HCT116 (cell line): ENCODE data around the gene AAR2. TPM values are rescaled to one million over a fixed set of nuclear protein-coding genes. Genes with fewer than 3 reads are reported as not detected.

Experiments used
- ATAC-seq: fragments of 200-7000 bp; cut with Tn5 transposase; 2 replicates; pipeline ENCODE4 v1.9.1; 2020; ENCODE audit warnings: mild to moderate bottlenecking, moderate library complexity
- BruUV-seq: library from RNA; stranded (reverse); fragments of 400-500 nt; replicated peaks from 2 replicates; lab custom pipeline; 2021; lab: Mats Ljungman, UMichigan
- CTCF ChIA-PET: fragments of 300-600 bp; sonication (Branson Sonifier 250); formaldehyde crosslinking; loops from one replicate; lab custom pipeline; 2021; ENCODE audit warnings: antibody characterized with exemption; lab: Charles Lee
- POLR2A ChIA-PET: fragments of 300-600, 350-600 bp; sonication (Branson Sonifier 250); formaldehyde crosslinking; loops from one replicate; lab custom pipeline; 2021; ENCODE audit warnings: antibody characterized with exemption; lab: Charles Lee
- RAD21 ChIA-PET, 2 experiments: fragments of 300-600 bp; sonication (Branson Sonifier 250); formaldehyde crosslinking; loops; one replicate each; lab custom pipeline; 2023; ENCODE audit warnings: low total read pairs in 2 of 2; ENCODE audit not compliant: uncharacterized antibody in 2 of 2, unreplicated experiment in 2 of 2, low non-redundant PET in 1 of 2; lab: Charles Lee
- DNase-seq: peaks from one replicate; pipeline ENCODE4 v3.0.0-alpha.2; 2010; ENCODE audit warnings: low read depth, low spot score
- H2AFZ ChIP-seq: fragments of 200-600 bp; shearing (Covaris generic), sonication (generic); 2 replicates; pipeline ENCODE4 v1.6.1; 2017; ENCODE audit warnings: low read depth, mixed run types, mixed read lengths, antibody characterized with exemption, low read length; ENCODE audit not compliant: poor library complexity, severe bottlenecking
- H3K27ac ChIP-seq: 2 replicates; pipeline ENCODE4 v1.5.1; 2012; ENCODE audit warnings: low read depth, low read length
- H3K27me3 ChIP-seq: fragments of 200-600 bp; sonication (generic); 2 replicates; pipeline ENCODE4 v1.6.1; 2016; ENCODE audit warnings: mixed run types, low read length, mixed read lengths; ENCODE audit not compliant: insufficient read depth
- H3K36me3 ChIP-seq, 2 experiments: fragments of 200-500 bp in 1 of 2; fragments of 200-600 bp in 1 of 2; sonication (Bioruptor generic) in 1 of 2; sonication (generic) in 1 of 2; 2 replicates each; pipeline versions ENCODE4 v1.5.1 to v1.6.1; 2014 to 2016; ENCODE audit warnings: low read length in 2 of 2, inconsistent platforms in 1 of 2, mixed read lengths in 1 of 2, mixed run types in 1 of 2; ENCODE audit not compliant: insufficient read depth in 2 of 2, control insufficient read depth in 1 of 2
- H3K4me1 ChIP-seq, 2 experiments: fragments of 200-600 bp in 1 of 2; sonication (generic) in 1 of 2; 2 replicates each; pipeline versions ENCODE4 v1.5.1 to v1.6.1; 2012 to 2017; ENCODE audit warnings: low read length in 2 of 2, inconsistent platforms in 1 of 2, mild to moderate bottlenecking in 1 of 2, mixed read lengths in 1 of 2, mixed run types in 1 of 2, moderate library complexity in 1 of 2; ENCODE audit not compliant: insufficient read depth in 2 of 2, control insufficient read depth in 1 of 2
- H3K4me2 ChIP-seq: fragments of 200-600 bp; sonication (generic); 2 replicates; pipeline ENCODE4 v1.6.1; 2017; ENCODE audit warnings: mixed run types, low read length, mixed read lengths
- H3K4me3 ChIP-seq, 2 experiments: fragments of 200-600 bp in 1 of 2; sonication (generic) in 1 of 2; replicated peaks in 1 of 2; 2 replicates each; pipeline ENCODE4 v1.5.1; 2011 to 2016; ENCODE audit warnings: low read length in 2 of 2, control low read depth in 1 of 2, low read depth in 1 of 2, mild to moderate bottlenecking in 1 of 2, mixed read lengths in 1 of 2, mixed run types in 1 of 2
- H3K79me2 ChIP-seq: fragments of 200-600 bp; sonication (generic); 2 replicates; pipeline ENCODE4 v1.6.1; 2017; ENCODE audit warnings: mild to moderate bottlenecking, mixed run types, low read length, moderate library complexity, mixed read lengths; ENCODE audit not compliant: insufficient read depth
- H3K9ac ChIP-seq: fragments of 200-600 bp; sonication (generic); 2 replicates; pipeline ENCODE4 v1.6.1; 2016; ENCODE audit warnings: low read length, mixed read lengths
- H3K9me2 ChIP-seq: fragments of 200-600 bp; sonication (generic), shearing (Covaris generic); 2 replicates; pipeline ENCODE4 v1.6.1; 2017; ENCODE audit warnings: mixed run types, mild to moderate bottlenecking, moderate library complexity; ENCODE audit not compliant: insufficient read depth
- H3K9me3 ChIP-seq, 2 experiments: fragments of 200-500 bp in 1 of 2; fragments of 200-600 bp in 1 of 2; sonication (Bioruptor generic) in 1 of 2; sonication (generic) in 1 of 2; 2 replicates each; pipeline ENCODE4 v1.6.1; 2014 to 2017; ENCODE audit warnings: low read length in 2 of 2, mixed read lengths in 2 of 2, inconsistent platforms in 1 of 2, low read depth in 1 of 2, mild to moderate bottlenecking in 1 of 2, mixed run types in 1 of 2, moderate library complexity in 1 of 2; ENCODE audit not compliant: control insufficient read depth in 1 of 2, insufficient read depth in 1 of 2
- H4K20me1 ChIP-seq: fragments of 200-600 bp; sonication (generic), shearing (Covaris generic); 2 replicates; pipeline ENCODE4 v1.6.1; 2017; ENCODE audit warnings: mixed run types, mild to moderate bottlenecking, moderate library complexity; ENCODE audit not compliant: insufficient read depth
- CBX3 ChIP-seq: IDR thresholded peaks from 2 replicates; pipeline ENCODE4 v1.6.1; 2012; ENCODE audit warnings: low read depth
- ELF1 ChIP-seq: IDR thresholded peaks from 2 replicates; pipeline ENCODE4 v1.6.1; 2012; ENCODE audit warnings: low read depth, borderline replicate concordance
- POLR2A ChIP-seq: IDR thresholded peaks from 2 replicates; pipeline ENCODE4 v1.7.0; 2011; ENCODE audit warnings: borderline replicate concordance; ENCODE audit not compliant: insufficient read depth, insufficient read length; ENCODE audit errors: extremely low read depth
- POLR2AphosphoS5 ChIP-seq: IDR thresholded peaks from 2 replicates; pipeline ENCODE4 v1.6.1; 2011; ENCODE audit warnings: mild to moderate bottlenecking, low read depth, low read length, moderate library complexity
- REST ChIP-seq: IDR thresholded peaks from 2 replicates; pipeline ENCODE4 v1.6.1; 2012; ENCODE audit warnings: low read depth
- SIN3A ChIP-seq: IDR thresholded peaks from 2 replicates; pipeline ENCODE4 v1.6.1; 2012; ENCODE audit warnings: low read depth
- SRF ChIP-seq: IDR thresholded peaks from 2 replicates; pipeline ENCODE4 v1.6.1; 2012; ENCODE audit warnings: low read depth
- TCF7L2 ChIP-seq: IDR thresholded peaks from 2 replicates; pipeline ENCODE4 v1.7.0; 2011; ENCODE audit warnings: borderline replicate concordance, inconsistent platforms; ENCODE audit not compliant: insufficient read depth, insufficient read length; ENCODE audit errors: extremely low read depth
- YY1 ChIP-seq: IDR thresholded peaks from 2 replicates; pipeline ENCODE4 v1.6.1; 2011; ENCODE audit warnings: low read length, low read depth, moderate library complexity, mild to moderate bottlenecking; ENCODE audit not compliant: insufficient replicate concordance; ENCODE audit errors: extremely low read depth
- ZFX ChIP-seq: fragments of 450-650 bp; IDR thresholded peaks from 2 replicates; pipeline ENCODE4 v1.6.1; 2017
- ZNF274 ChIP-seq: fragments of 200-500 bp; sonication (Bioruptor generic); IDR thresholded peaks from 2 replicates; pipeline ENCODE4 v1.6.1; 2014; ENCODE audit warnings: mild to moderate bottlenecking, low read depth, low read length, inconsistent platforms
- intact Hi-C: fragments of 100-400 bp; cut with micrococcal nuclease; formaldehyde crosslinking; loops from 2 replicates; pipeline ENCODE4 v1.10.0; 2022
- total RNA-seq: library from RNA; stranded (reverse); gene quantifications from one replicate; pipeline ENCODE4 v1.2.1, GENCODE V29; 2021; ENCODE audit not compliant: unreplicated experiment

The AAR2 gene
- total RNA-seq, 1 experiment from 2014 or later: 23.3 TPM

GRCh38 chr20:36251426-36251825 is 15.1 kb downstream of the AAR2 start (continued):
- TF ChIP-seq REST: no peak
- TF ChIP-seq POLR2A: no peak
- TF ChIP-seq, all 23 proteins: peak for 0

- Histone ChIP-seq H3K4me2 (no peak overlapping the region), H4K20me1 (no peaks in the 10 kb centered on the region; the same call in 1 of the 2 replicates), H3K79me2 (peaks cover 39% of the 10 kb centered on the region), H3K27ac (no peak overlapping the region), H3K9ac (no peak overlapping the region), H3K4me1 (no peaks in the 10 kb centered on the region), H3K36me3 (peaks cover 25 to 38% of the 10 kb centered on the region in 2 experiments; a peak in 3 of 4 replicates), H3K9me3 (no peaks in the 10 kb centered on the region), H3K4me3 (no peak overlapping the region), H3K9me2 (no peaks in the 10 kb centered on the region), H2AFZ (no peak overlapping the region), H3K27me3 (no peaks in the 10 kb centered on the region)
- DNase-seq (no peak), ATAC-seq (no peak)
- BruUV-seq: no TSS peak
- TF ChIP-seq ZNF274 (no peak), CBX3 (no peak), ZFX (no peak), YY1 (no peak), TCF7L2 (no peak), SRF (no peak), SIN3A (no peak), POLR2AphosphoS5 (no peak), ELF1 (no peak)
- ChIA-PET CTCF (no interaction called here), POLR2A (no interaction called here), RAD21 (no interaction called here)
- intact Hi-C loops: no loop called here
Measured at GRCh38 chr20:36252511-36252910, 16.2 kb downstream of the AAR2 start.
